A673 (cell line): Measurements from ENCODE around the gene AMPH. TPM values are rescaled to one million over a fixed set of nuclear protein-coding genes. Genes with fewer than 3 reads are reported as not detected.

Source experiments
- BruUV-seq: library from RNA; stranded (reverse); fragments of 400-500 nt; replicated peaks from 2 replicates; lab custom pipeline; 2021; lab: Mats Ljungman, UMichigan
- CTCF ChIA-PET: fragments of 300-600 bp; sonication (Branson Sonifier 250); formaldehyde crosslinking; loops from one replicate; lab custom pipeline; 2022; ENCODE audit warnings: antibody characterized with exemption; lab: Charles Lee
- POLR2A ChIA-PET: fragments of 300-600 bp; sonication (Branson Sonifier 250); formaldehyde crosslinking; loops from one replicate; lab custom pipeline; 2022; ENCODE audit warnings: antibody characterized with exemption; ENCODE audit not compliant: low non-redundant PET; lab: Charles Lee
- DNase-seq: peaks from one replicate; pipeline ENCODE4 v3.0.0-alpha.2; 2015; ENCODE audit warnings: low spot score
- H3K27ac ChIP-seq: fragments of 200-600 bp; sonication (generic); 2 replicates; pipeline ENCODE4 v1.5.1; 2016; ENCODE audit warnings: mixed run types, low read depth, mild to moderate bottlenecking, mixed read lengths, antibody characterized with exemption, low read length; ENCODE audit not compliant: poor library complexity, severe bottlenecking
- H3K27me3 ChIP-seq: fragments of 200-600 bp; sonication (generic); replicated peaks from 2 replicates; pipeline ENCODE4 v1.6.1; 2017; ENCODE audit warnings: mixed run types, low read depth, mild to moderate bottlenecking, mixed read lengths, antibody characterized with exemption, low read length; ENCODE audit not compliant: insufficient read depth, poor library complexity
- H3K36me3 ChIP-seq: fragments of 200-600 bp; sonication (generic); 2 replicates; pipeline ENCODE4 v1.6.1; 2016; ENCODE audit warnings: mixed run types, mild to moderate bottlenecking, mixed read lengths, antibody characterized with exemption, low read length; ENCODE audit not compliant: insufficient read depth, poor library complexity, severe bottlenecking
- H3K4me1 ChIP-seq: fragments of 200-600 bp; sonication (generic); 2 replicates; pipeline ENCODE4 v1.6.1; 2017; ENCODE audit warnings: mixed run types, mild to moderate bottlenecking, mixed read lengths, antibody characterized with exemption, low read length; ENCODE audit not compliant: insufficient read depth, poor library complexity, severe bottlenecking
- H3K4me3 ChIP-seq: fragments of 200-600 bp; sonication (generic); 2 replicates; pipeline ENCODE4 v1.5.1; 2016; ENCODE audit warnings: low read depth, mixed run types, mild to moderate bottlenecking, mixed read lengths, low read length; ENCODE audit not compliant: poor library complexity, severe bottlenecking
- H3K9me3 ChIP-seq: fragments of 200-600 bp; sonication (generic); 2 replicates; pipeline ENCODE4 v1.6.1; 2016; ENCODE audit warnings: mixed run types, low read depth, mild to moderate bottlenecking, mixed read lengths, antibody characterized with exemption, low read length; ENCODE audit not compliant: poor library complexity, severe bottlenecking
- EZH2 ChIP-seq: fragments of 200-600 bp; sonication (generic); IDR thresholded peaks from 2 replicates; pipeline ENCODE4 v1.6.1; 2017; ENCODE audit warnings: borderline replicate concordance, low read depth, mild to moderate bottlenecking, mixed read lengths, antibody characterized with exemption, low read length; ENCODE audit not compliant: poor library complexity, severe bottlenecking
- intact Hi-C: fragments of 100-400 bp; cut with micrococcal nuclease; formaldehyde crosslinking; loops from one replicate; pipeline ENCODE4 v1.10.0; 2022; ENCODE audit not compliant: unreplicated experiment
- total RNA-seq: library from RNA; stranded (reverse); gene quantifications from 2 replicates; pipeline ENCODE4 v1.2.3, GENCODE V29; 2021
- TF ChIP-seq, protein P1 (sequence below): fragments of 300-800, 200-600 bp; sonication (generic); conservative IDR thresholded peaks from 2 replicates; pipeline ENCODE4 v1.5.1; 2017; ENCODE audit warnings: low read depth, mild to moderate bottlenecking, antibody characterized with exemption, low read length, moderate library complexity, mixed read lengths

Gene AMPH
- total RNA-seq, 1 experiment from 2014 or later: 2.1 TPM

DNA sequence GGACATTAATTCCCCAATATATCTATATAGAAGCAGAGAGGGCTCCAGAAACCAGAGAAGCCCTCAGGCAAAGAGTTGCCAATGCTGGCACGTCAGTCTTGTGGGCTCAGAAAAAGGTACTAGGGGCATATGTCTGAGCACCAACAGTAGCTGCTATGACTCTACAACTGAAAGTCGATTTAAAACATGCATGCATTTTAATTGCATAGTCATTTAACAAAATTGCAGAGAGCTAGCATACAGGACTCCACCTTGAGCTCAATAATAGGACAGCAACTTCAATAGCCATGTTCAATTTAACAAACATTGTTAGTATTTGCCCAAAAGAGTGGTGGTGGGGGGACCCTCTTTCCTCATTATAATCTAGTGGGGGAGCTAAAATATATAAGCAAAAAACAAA, 126.5 kb downstream of the AMPH start:
- TF ChIP-seq, protein P1, sequence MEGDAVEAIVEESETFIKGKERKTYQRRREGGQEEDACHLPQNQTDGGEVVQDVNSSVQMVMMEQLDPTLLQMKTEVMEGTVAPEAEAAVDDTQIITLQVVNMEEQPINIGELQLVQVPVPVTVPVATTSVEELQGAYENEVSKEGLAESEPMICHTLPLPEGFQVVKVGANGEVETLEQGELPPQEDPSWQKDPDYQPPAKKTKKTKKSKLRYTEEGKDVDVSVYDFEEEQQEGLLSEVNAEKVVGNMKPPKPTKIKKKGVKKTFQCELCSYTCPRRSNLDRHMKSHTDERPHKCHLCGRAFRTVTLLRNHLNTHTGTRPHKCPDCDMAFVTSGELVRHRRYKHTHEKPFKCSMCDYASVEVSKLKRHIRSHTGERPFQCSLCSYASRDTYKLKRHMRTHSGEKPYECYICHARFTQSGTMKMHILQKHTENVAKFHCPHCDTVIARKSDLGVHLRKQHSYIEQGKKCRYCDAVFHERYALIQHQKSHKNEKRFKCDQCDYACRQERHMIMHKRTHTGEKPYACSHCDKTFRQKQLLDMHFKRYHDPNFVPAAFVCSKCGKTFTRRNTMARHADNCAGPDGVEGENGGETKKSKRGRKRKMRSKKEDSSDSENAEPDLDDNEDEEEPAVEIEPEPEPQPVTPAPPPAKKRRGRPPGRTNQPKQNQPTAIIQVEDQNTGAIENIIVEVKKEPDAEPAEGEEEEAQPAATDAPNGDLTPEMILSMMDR: no peak
- no peak for TF ChIP-seq EZH2
- no TSS peak for BruUV-seq
- no peaks in the 10 kb centered on the region for H3K27me3 ChIP-seq
- DNase-seq: no peak
- ChIA-PET CTCF (no interaction called here), POLR2A (no interaction called here)
- no peak overlapping the region for H3K4me3 ChIP-seq
- H3K4me1 ChIP-seq: no peaks in the 10 kb centered on the region
- no peaks in the 10 kb centered on the region for H3K36me3 ChIP-seq
- no peaks in the 10 kb centered on the region for H3K9me3 ChIP-seq
- no peak overlapping the region for H3K27ac ChIP-seq
- intact Hi-C loops: no loop called here

DNA sequence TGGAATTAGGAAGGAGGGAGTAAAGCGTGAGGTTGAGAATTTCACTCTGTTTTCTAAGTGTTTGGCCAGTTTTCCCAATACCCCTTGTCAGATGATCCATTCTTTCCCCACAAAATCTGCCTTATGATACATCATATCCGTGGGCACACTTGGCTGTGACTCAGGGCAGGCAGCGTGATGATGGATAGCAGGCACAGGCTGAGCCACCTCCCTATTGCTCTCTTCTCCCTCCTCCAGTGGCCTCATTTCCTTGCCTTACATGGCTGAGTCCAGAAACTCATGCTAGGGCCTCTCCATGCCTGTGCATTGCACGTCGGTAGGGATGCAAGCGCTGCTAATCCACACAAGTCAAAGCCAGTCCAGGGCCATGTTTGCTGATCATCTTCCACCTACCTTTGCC, 128.3 kb downstream of the AMPH start:
- no peak overlapping the region for H3K4me3 ChIP-seq
- H3K9me3 ChIP-seq: no peaks in the 10 kb centered on the region
- no peak overlapping the region for H3K27ac ChIP-seq
- DNase-seq: no peak
- no peaks in the 10 kb centered on the region for H3K4me1 ChIP-seq
- intact Hi-C loops: no loop called here
- no peaks in the 10 kb centered on the region for H3K36me3 ChIP-seq
- BruUV-seq: no TSS peak
- POLR2A ChIA-PET: no interaction called here
- no peaks in the 10 kb centered on the region for H3K27me3 ChIP-seq
- TF ChIP-seq, protein P1: no peak
- TF ChIP-seq EZH2: no peak
- CTCF ChIA-PET: no interaction called here

DNA sequence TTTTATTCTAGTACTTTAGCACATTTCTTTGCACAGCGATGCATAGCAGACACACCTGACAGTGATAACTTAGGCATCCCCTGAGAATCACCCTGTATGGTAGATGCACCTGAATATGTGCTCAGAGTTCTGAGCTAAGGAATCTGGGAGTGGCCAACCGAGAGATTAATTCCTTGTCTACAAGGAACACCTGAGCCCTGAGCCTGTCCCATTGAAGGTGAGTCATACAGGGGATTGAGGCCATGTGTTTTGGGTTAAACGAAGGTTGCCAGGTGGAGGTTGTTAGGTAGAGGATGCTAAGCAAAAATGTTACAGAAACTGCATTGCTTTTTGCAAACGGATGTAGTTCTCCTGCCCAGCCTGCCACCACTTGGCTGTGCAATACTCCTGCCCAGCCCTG, 128.9 kb downstream of the AMPH start:
- no peak overlapping the region for H3K4me3 ChIP-seq
- intact Hi-C loops: no loop called here
- ChIA-PET CTCF (no interaction called here), POLR2A (no interaction called here)
- H3K27ac ChIP-seq: no peak overlapping the region
- no peaks in the 10 kb centered on the region for H3K4me1 ChIP-seq
- no peak for TF ChIP-seq EZH2
- TF ChIP-seq, protein P1: no peak
- DNase-seq: no peak
- no peaks in the 10 kb centered on the region for H3K36me3 ChIP-seq
- H3K27me3 ChIP-seq: no peaks in the 10 kb centered on the region
- no peaks in the 10 kb centered on the region for H3K9me3 ChIP-seq
- BruUV-seq: no TSS peak
